H54 (cell line): ENCODE data around the gene DUOXA2.
"Not testable (repeated sequence)": the region's sequence is repeated elsewhere in the genome, so short reads cannot be mapped to it uniquely, and the experiment has no call there.

Experiments used
- DNase-seq: peaks from one replicate; pipeline ENCODE4 v3.0.0; 2011; ENCODE audit warnings: low spot score, mixed read lengths; ENCODE audit not compliant: insufficient read length
- FAIRE-seq: peaks from 3 replicates; lab custom pipeline; 2011; peaks lifted over from hg19 to GRCh38; lab: Jason Lieb, UNC
- POLR2A ChIP-seq: IDR thresholded peaks from 2 replicates; pipeline ENCODE4 v1.6.1; 2011; ENCODE audit warnings: low read depth, mild to moderate bottlenecking, low read length

The DUOXA2 gene

GRCh38 chr15:45114076-45114750 is at the start of gene DUOXA2, which contains the start of gene DUOX2:
DUOXA2 (plus strand) TSS chr15:45114326; CDS start chr15:45114606, 280 bp downstream.
DUOX2 (minus strand) TSS chr15:45114172; CDS start chr15:45113411, 761 bp downstream.
- no peak for TF ChIP-seq POLR2A
- FAIRE-seq, result no peak
- no peak for DNase-seq

GRCh38 chr15:45064386-45064785 is 49.7 kb upstream of the DUOXA2 start:
- no peak for FAIRE-seq

GRCh38 chr15:45069942-45070360 is 44.2 kb upstream of the DUOXA2 start:
- FAIRE-seq, DNase-seq: not testable (repeated sequence)

More at GRCh38 chr15:45064386-45064785, 49.7 kb upstream of the DUOXA2 start:
- TF ChIP-seq POLR2A, result no peak
- DNase-seq, result no peak

GRCh38 chr15:45073602-45074001 is 40.5 kb upstream of the DUOXA2 start:
- not testable (repeated sequence) for DNase-seq, FAIRE-seq

GRCh38 chr15:45075440-45076320 is 38.4 kb upstream of the DUOXA2 start:
- not testable (repeated sequence) for FAIRE-seq

GRCh38 chr15:45077391-45077790 is 36.7 kb upstream of the DUOXA2 start:
- not testable (repeated sequence) for FAIRE-seq, DNase-seq

More at GRCh38 chr15:45075440-45076320, 38.4 kb upstream of the DUOXA2 start:
- DNase-seq, result not testable (repeated sequence)

GRCh38 chr15:45079201-45079600 is 34.9 kb upstream of the DUOXA2 start:
- FAIRE-seq, DNase-seq: not testable (repeated sequence)

- DNase-seq, FAIRE-seq: not testable (repeated sequence)
Observed at GRCh38 chr15:45079628-45080246, 34.4 kb upstream of the DUOXA2 start.

GRCh38 chr15:45080593-45080992 is 33.5 kb upstream of the DUOXA2 start:
- DNase-seq, FAIRE-seq: not testable (repeated sequence)

- peak; percentile 30 for FAIRE-seq
- DNase-seq, result not testable (repeated sequence)
Observed at GRCh38 chr15:45082412-45082811, 31.7 kb upstream of the DUOXA2 start.

GRCh38 chr15:45083223-45083622 is 30.9 kb upstream of the DUOXA2 start:
- no peak for DNase-seq
- FAIRE-seq, result no peak
- no peak for TF ChIP-seq POLR2A

- TF ChIP-seq POLR2A, result no peak
- no peak for DNase-seq
- FAIRE-seq, result no peak
Observed at GRCh38 chr15:45084163-45084562, 30.0 kb upstream of the DUOXA2 start.

GRCh38 chr15:45087513-45087912 is 26.6 kb upstream of the DUOXA2 start:
- FAIRE-seq, result no peak
- no peak for DNase-seq
- TF ChIP-seq POLR2A, result no peak
